HL-60 (cell line): Measurements from ENCODE around the gene KDM5C.

Source experiments
- CTCF ChIP-seq: IDR thresholded peaks from one replicate; pipeline ENCODE4 v1.5.1; 2011; ENCODE audit warnings: low read length, control low read depth, inconsistent platforms; ENCODE audit not compliant: insufficient read depth
- GABPA ChIP-seq: IDR thresholded peaks from 2 replicates; pipeline ENCODE4 v1.6.1; 2012; ENCODE audit warnings: low read depth
- POLR2AphosphoS5 ChIP-seq: IDR thresholded peaks from 2 replicates; pipeline ENCODE4 v1.6.1; 2012; ENCODE audit warnings: low read depth
- SPI1 ChIP-seq: IDR thresholded peaks from 2 replicates; pipeline ENCODE4 v1.6.1; 2012; ENCODE audit warnings: low read depth, mild to moderate bottlenecking, borderline replicate concordance

- TF ChIP-seq POLR2AphosphoS5 (no peak), CTCF (no peak), SPI1 (no peak), GABPA (no peak)
These were observed 31.5 kb upstream of the KDM5C start for GRCh38 chrX:53256446-53257041.
